C4-2B (cell line): Measurements from ENCODE around the gene SAG.

ENCODE experiments used
- H3K27ac ChIP-seq: fragments of 450-650 bp; 2 replicates; pipeline ENCODE4 v1.5.1; 2017
- ZFX ChIP-seq: fragments of 450-650 bp; IDR thresholded peaks from 2 replicates; pipeline ENCODE4 v1.6.1; 2017
- TF ChIP-seq, protein P1 (sequence below): fragments of 450-650 bp; conservative IDR thresholded peaks from 2 replicates; pipeline ENCODE4 v1.5.1; 2017; ENCODE audit warnings: mild to moderate bottlenecking

Gene SAG

DNA sequence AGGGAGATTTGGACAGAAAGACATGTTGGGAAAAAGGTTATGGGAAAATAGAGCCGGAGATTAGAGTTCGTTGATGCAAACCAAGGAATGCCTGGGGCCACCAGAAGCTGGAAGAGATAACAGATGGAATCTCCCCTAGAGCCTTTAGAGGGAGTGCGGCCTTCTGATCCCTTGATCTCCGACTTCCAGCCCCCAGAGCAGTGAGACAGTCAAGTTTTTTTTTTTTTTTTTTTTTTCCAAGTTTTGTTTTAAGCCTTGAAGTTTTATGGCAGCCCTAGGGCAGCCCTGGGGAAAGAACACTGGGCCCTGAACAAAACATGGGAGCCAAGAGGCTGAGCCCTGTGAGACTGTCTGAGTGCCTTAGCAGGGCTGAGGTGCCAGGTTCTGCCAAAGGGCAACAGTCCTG is 53.2 kb downstream of the SAG start:
- no peak for TF ChIP-seq ZFX
- TF ChIP-seq, protein P1, sequence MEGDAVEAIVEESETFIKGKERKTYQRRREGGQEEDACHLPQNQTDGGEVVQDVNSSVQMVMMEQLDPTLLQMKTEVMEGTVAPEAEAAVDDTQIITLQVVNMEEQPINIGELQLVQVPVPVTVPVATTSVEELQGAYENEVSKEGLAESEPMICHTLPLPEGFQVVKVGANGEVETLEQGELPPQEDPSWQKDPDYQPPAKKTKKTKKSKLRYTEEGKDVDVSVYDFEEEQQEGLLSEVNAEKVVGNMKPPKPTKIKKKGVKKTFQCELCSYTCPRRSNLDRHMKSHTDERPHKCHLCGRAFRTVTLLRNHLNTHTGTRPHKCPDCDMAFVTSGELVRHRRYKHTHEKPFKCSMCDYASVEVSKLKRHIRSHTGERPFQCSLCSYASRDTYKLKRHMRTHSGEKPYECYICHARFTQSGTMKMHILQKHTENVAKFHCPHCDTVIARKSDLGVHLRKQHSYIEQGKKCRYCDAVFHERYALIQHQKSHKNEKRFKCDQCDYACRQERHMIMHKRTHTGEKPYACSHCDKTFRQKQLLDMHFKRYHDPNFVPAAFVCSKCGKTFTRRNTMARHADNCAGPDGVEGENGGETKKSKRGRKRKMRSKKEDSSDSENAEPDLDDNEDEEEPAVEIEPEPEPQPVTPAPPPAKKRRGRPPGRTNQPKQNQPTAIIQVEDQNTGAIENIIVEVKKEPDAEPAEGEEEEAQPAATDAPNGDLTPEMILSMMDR: no peak
- no peak overlapping the region for H3K27ac ChIP-seq

DNA sequence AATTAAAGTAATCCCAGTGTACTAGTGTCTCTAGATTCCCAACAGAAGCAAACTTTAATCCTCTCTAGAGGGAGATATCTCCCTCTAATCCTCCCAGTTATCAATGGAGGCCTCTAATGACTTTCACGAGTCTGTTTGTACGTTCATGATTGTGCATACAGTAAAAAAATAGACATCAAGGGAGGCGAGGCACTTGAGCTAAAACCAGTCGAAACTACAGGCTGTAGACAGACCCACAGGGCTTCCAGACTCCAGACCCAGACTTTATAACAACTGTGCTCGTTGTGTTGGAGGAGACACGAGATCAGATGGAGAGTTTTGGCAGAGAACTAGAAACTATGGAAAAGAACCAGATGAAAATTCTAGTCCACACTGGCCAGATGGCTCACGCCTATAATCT is 53.7 kb downstream of the SAG start:
- TF ChIP-seq, protein P1: no peak
- TF ChIP-seq ZFX: no peak
- H3K27ac ChIP-seq: no peak overlapping the region

DNA sequence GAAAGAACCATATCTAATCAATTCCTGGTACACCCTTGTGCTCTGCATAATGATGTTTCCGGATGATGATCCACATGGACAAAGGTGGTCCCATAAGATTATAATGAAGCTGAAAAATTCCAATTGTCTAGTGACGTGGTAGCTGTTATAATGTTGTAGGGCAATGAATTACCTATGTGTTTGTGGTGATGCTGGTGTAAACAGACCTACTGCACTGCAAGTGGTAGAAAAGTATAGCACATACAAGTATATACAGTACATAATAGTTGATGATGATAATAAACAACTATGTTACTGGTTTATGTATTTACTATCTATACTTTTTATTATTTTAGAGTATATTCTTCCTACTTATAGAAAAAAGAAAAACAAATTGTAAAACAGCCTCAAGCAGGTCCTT is 55.1 kb downstream of the SAG start:
- TF ChIP-seq ZFX: no peak
- TF ChIP-seq, protein P1: no peak
- H3K27ac ChIP-seq: no peak overlapping the region

DNA sequence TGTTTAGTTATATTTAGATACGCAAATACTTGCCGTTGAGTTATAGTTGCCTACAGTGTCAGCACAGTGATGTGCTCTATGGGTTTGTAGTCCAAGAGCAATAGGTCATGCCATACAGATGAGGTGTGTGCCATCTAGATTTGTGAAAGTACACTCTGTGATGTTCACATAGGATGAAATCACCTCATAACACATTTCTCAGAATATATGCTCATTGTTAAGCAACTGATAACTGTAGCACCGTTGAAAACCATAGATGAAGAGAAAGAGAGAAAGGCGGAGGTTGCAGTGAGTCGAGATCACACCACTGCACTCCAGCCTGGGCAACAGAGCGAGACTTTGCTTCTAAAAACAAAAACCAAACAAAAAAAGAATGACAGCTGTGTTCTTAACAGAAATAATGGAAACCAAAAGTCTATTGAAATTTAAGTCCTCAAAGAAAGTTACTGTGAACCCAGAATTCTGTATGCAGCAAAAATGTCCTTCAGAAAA is 56.2 kb downstream of the SAG start:
- H3K27ac ChIP-seq: no peak overlapping the region
- TF ChIP-seq, protein P1: no peak
- no peak for TF ChIP-seq ZFX

DNA sequence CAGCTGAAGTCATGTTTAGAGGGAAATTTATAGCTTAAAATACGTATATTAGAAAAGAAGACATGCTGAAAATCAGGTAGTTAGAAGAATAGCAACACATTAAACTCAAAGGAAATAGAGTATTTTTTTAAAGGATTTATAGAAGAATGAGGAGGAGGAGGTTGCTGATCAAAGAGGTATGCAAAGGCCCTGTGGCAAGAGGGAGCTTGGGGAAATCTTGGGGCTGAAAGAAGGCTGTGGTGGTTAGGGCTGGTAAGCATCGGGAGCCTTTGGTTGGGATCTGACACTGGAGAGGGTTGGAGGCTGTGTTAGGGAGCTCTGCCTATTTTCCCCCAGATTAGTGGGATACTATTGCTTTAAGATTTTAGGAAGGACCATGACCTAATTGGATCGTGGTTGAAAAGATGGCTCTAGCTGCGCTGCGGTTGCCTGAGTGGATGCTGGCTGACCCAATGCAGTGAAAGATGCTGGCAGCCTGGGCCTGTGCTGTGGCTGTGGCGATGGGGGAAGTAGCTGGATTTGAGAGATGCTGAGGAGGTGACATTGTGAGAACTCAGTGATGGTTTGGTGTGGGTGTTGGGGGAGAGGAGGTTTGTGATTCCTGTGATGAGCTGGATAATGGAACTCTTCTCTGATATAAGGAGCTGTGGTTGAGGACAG is 58.4 kb downstream of the SAG start:
- H3K27ac ChIP-seq: no peak overlapping the region
- TF ChIP-seq, protein P1: no peak
- TF ChIP-seq ZFX: no peak

DNA sequence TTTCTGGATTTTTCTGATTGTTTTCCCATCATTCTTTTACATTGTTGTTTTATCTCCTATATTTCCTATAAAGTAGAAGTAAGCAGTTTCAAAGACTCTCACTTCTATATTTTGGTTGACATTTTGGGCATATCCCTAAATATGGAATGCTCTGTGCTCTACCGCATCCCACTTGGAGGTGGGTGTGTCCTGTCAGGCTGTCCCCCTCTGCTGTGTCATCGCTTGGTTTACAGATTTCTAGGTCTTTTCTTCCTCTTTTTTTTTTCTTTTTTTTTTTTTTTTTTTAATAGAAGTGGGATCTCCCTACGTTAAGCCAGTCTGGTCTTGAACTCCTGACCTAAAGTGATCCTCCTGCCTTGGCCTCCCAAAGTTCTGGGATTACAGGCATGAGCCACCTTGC is 60.0 kb downstream of the SAG start:
- no peak overlapping the region for H3K27ac ChIP-seq
- TF ChIP-seq, protein P1: no peak
- TF ChIP-seq ZFX: no peak

DNA sequence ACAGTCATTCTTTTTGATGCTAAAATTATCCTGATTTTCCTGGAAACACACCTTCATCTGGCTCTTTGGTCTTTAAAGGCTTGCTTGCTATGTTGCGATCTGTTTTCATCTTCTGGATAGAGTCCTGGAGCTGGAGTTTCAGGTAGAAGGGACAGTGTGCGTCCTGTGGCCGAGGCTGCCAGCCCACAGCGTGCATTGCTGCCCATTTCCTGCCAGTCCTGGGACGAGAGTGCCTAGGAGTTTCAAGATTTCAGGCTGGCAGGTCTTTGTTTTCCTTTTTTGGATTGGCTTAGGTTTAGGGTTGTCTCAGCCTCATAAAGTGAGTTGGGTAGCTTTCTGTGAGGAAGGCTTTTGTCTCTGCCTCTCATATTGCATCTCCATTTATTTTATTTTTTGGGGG is 61.1 kb downstream of the SAG start:
- TF ChIP-seq, protein P1: no peak
- no peak for TF ChIP-seq ZFX
- H3K27ac ChIP-seq: no peak overlapping the region
